GM12801 (cell line): ENCODE measurements around the gene WTIP.

Source experiments
- CTCF ChIP-seq: IDR thresholded peaks from one replicate; pipeline ENCODE4 v1.5.1; 2011; ENCODE audit warnings: control low read depth; ENCODE audit not compliant: insufficient read length; ENCODE audit errors: extremely low read depth

WTIP gene

GRCh38 chr19:34549833-34550232 lies 68.3 kb downstream of the WTIP start:
- no peak for TF ChIP-seq CTCF

- no peak for TF ChIP-seq CTCF
These were observed 73.9 kb downstream of the WTIP start for GRCh38 chr19:34555447-34555846.

- TF ChIP-seq CTCF, result no peak
These were observed 74.9 kb downstream of the WTIP start for GRCh38 chr19:34556488-34556887.

GRCh38 chr19:34559045-34559444 lies 77.5 kb downstream of the WTIP start:
- no peak for TF ChIP-seq CTCF

- TF ChIP-seq CTCF, result no peak
These were observed 78.7 kb downstream of the WTIP start for GRCh38 chr19:34560229-34560628.
